NCI-H2081 treated with DMSO at 0.1 percent for 48 hours (cell line): ENCODE data around the gene FLG.
"Not testable (repeated sequence)": the region's sequence is repeated elsewhere in the genome, so short reads cannot be mapped to it uniquely, and the experiment has no call there.

Experiments used
- DNase-seq: peaks from one replicate; lab custom pipeline; 2025; lab: John Stamatoyannopoulos, UW

Gene FLG

DNA sequence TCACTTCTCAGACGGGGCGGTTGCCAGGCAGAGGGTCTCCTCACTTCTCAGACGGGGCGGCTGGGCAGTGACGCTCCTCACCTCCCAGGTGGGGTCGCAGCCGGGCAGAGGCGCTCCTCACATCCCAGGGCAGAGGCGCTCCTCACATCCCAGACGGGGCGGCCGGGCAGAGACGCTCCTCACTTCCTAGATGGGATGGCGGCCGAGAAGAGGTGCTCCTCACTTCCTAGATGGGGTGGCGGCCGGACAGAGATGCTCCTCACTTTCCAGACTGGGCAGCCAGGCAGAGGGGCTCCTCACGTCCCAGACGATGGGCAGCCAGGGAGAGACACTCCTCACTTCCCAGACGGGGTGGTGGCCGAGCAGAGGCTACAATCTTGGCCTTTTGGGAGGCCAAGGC lies 68.6 kb downstream of the FLG start:
- not testable (repeated sequence) for DNase-seq
